Hematopoietic multipotent progenitor cell treated with erythropoietin and hydrocortisone succinate and interleukin-3 and kit ligand, for 6 days (in vitro differentiated cells): ENCODE data around the gene NDUFB4.

ENCODE experiments used
- DNase-seq: peaks from one replicate; pipeline ENCODE4 v3.0.0-alpha.2; 2015

Gene NDUFB4

GRCh38 chr3:120640231-120640630, 44.1 kb downstream of the NDUFB4 start:
- DNase-seq, result no peak

GRCh38 chr3:120641696-120642246, 45.6 kb downstream of the NDUFB4 start:
- no peak for DNase-seq

GRCh38 chr3:120642368-120642948, 46.3 kb downstream of the NDUFB4 start:
- DNase-seq, result peak; percentile 85

GRCh38 chr3:120645083-120645845, 49.1 kb downstream of the NDUFB4 start:
- no peak for DNase-seq

GRCh38 chr3:120646771-120647432, 50.8 kb downstream of the NDUFB4 start:
- peak; percentile 22 for DNase-seq

GRCh38 chr3:120648290-120648689, 52.2 kb downstream of the NDUFB4 start:
- no peak for DNase-seq

GRCh38 chr3:120649830-120650233, 53.7 kb downstream of the NDUFB4 start:
- no peak for DNase-seq

GRCh38 chr3:120650311-120650710, 54.2 kb downstream of the NDUFB4 start:
- no peak for DNase-seq
